ENCODE results near the gene MRPL40.

Gene MRPL40

GRCh38 chr22:19483481-19484244 is 51.3 kb downstream of the MRPL40 start:
- no peak for DNase-seq
